Upper lobe of right lung (tissue), 1 donor: Measurements from ENCODE around the gene NOL3. TPM values are rescaled to one million over a fixed set of nuclear protein-coding genes. Genes with fewer than 3 reads are reported as not detected.
A peak's percentile ranks its signal among the peaks of the same experiment; 100 is the strongest.

ENCODE experiments used
- ATAC-seq: fragments of 200-7000 bp; cut with Tn5 transposase; one replicate; pipeline ENCODE4 v1.9.1; 2020; ENCODE audit warnings: mild to moderate bottlenecking, moderate library complexity
- DNase-seq: peaks from one replicate; pipeline ENCODE4 v3.0.0-alpha.2; 2020
- H3K27ac ChIP-seq: fragments of 200-600 bp; one replicate; pipeline ENCODE4 v1.8.0; 2022
- H3K27me3 ChIP-seq: fragments of 200-600 bp; one replicate; pipeline ENCODE4 v1.8.0; 2022; ENCODE audit warnings: mild to moderate bottlenecking
- H3K36me3 ChIP-seq: fragments of 200-600 bp; one replicate; pipeline ENCODE4 v1.8.0; 2022
- H3K4me1 ChIP-seq: fragments of 200-600 bp; one replicate; pipeline ENCODE4 v1.8.0; 2022
- H3K4me3 ChIP-seq: fragments of 200-600 bp; one replicate; pipeline ENCODE4 v1.8.0; 2022; ENCODE audit warnings: mild to moderate bottlenecking
- H3K9me3 ChIP-seq: fragments of 200-600 bp; one replicate; pipeline ENCODE4 v1.8.0; 2022
- intact Hi-C: fragments of 100-400 bp; cut with DNase I; formaldehyde crosslinking; loops from one replicate; pipeline ENCODE4 v1.11.0; 2022
- total RNA-seq: library from RNA; stranded (reverse); fragmentation: NEBNext Ultra II Directional; extraction: Animal tissue kit (Norgen Biotek cat#: 25700); gene quantifications from one replicate; pipeline ENCODE4 v1.2.1, GENCODE V29; 2021
- TF ChIP-seq, protein P1 (sequence below): fragments of 200-600 bp; IDR thresholded peaks from one replicate; pipeline ENCODE4 v1.8.0; 2022; ENCODE audit warnings: antibody characterized with exemption
- donor health status: DM: no; HTN: yes; CAD: no; lungs with severe emphysema.

The NOL3 gene
- total RNA-seq, 1 donor from 2014 or later, result 59.7 TPM

DNA sequence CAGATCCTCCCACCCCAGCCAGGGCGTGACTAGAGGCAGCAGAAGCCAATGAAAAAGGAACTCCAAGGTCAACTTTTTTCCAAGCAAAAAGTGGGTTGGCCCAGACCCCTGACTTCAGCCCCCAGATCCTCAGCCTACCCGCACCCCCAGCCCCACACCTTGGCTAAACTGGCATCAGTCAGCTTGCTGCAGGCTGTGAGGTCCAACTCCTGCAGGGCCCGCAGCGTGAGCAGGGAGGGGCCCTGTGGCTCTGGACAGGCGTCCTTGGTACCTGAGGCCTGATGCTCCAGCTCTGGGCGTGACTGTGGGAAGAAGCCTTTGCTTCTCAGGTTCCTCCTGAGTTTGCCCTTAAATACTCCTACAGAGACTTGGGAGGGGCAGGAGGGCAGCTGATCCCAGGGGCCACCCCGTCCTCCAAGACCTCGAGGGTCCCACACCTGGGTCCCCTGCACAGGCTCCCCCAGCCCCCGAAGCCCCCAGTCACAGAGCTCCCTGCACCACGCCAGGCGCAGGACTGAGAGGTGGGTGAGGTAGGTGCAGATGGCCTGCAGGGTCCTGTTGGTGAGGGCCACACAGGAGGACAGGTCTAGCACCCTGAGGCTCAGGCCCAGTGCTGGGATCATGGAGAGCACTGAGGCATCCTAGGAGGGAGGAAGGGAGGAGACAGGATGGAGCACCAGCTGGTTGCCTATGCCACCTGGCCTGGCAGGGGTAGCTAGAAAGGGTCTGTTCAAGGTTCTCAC is 38.0 kb downstream of the NOL3 start:
- Histone ChIP-seq H3K36me3 (peaks cover 4% of the 10 kb centered on the region), H3K4me3 (no peak overlapping the region), H3K9me3 (no peaks in the 10 kb centered on the region), H3K27me3 (no peaks in the 10 kb centered on the region), H3K27ac (no peak overlapping the region), H3K4me1 (peaks cover 4% of the 10 kb centered on the region)
- no peak for DNase-seq
- intact Hi-C loops, result no loop called here
- no peak for ATAC-seq
- TF ChIP-seq, protein P1, sequence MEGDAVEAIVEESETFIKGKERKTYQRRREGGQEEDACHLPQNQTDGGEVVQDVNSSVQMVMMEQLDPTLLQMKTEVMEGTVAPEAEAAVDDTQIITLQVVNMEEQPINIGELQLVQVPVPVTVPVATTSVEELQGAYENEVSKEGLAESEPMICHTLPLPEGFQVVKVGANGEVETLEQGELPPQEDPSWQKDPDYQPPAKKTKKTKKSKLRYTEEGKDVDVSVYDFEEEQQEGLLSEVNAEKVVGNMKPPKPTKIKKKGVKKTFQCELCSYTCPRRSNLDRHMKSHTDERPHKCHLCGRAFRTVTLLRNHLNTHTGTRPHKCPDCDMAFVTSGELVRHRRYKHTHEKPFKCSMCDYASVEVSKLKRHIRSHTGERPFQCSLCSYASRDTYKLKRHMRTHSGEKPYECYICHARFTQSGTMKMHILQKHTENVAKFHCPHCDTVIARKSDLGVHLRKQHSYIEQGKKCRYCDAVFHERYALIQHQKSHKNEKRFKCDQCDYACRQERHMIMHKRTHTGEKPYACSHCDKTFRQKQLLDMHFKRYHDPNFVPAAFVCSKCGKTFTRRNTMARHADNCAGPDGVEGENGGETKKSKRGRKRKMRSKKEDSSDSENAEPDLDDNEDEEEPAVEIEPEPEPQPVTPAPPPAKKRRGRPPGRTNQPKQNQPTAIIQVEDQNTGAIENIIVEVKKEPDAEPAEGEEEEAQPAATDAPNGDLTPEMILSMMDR, result no peak

DNA sequence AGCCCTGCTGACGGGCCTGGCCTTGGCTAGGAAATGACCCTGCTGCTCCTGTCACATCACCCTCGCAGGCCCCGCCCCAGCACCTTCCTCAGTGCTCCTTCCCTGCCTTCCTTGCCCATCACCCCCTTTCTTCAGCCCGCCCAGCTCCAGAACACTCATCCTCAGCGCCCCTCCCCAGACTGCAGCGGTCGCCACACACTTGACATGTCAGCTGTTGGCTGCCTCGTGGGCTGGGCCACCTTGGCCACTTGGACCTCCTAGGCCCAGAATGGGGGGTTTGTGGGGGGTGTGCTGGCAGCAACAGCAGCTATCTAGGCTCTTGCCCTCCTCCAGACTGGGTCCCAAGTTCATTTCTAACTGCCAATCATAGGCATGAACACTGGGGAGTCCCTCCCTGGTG is 39.2 kb downstream of the NOL3 start:
- DNase-seq (no peak), ATAC-seq (no peak)
- no peaks in the 10 kb centered on the region for H3K36me3 ChIP-seq
- H3K27me3 ChIP-seq, result no peaks in the 10 kb centered on the region
- TF ChIP-seq, protein P1, result no peak
- H3K27ac ChIP-seq, result no peak overlapping the region
- peaks cover 4% of the 10 kb centered on the region for H3K4me1 ChIP-seq
- H3K9me3 ChIP-seq, result no peaks in the 10 kb centered on the region
- H3K4me3 ChIP-seq, result no peak overlapping the region
- intact Hi-C loops, result no loop called here

DNA sequence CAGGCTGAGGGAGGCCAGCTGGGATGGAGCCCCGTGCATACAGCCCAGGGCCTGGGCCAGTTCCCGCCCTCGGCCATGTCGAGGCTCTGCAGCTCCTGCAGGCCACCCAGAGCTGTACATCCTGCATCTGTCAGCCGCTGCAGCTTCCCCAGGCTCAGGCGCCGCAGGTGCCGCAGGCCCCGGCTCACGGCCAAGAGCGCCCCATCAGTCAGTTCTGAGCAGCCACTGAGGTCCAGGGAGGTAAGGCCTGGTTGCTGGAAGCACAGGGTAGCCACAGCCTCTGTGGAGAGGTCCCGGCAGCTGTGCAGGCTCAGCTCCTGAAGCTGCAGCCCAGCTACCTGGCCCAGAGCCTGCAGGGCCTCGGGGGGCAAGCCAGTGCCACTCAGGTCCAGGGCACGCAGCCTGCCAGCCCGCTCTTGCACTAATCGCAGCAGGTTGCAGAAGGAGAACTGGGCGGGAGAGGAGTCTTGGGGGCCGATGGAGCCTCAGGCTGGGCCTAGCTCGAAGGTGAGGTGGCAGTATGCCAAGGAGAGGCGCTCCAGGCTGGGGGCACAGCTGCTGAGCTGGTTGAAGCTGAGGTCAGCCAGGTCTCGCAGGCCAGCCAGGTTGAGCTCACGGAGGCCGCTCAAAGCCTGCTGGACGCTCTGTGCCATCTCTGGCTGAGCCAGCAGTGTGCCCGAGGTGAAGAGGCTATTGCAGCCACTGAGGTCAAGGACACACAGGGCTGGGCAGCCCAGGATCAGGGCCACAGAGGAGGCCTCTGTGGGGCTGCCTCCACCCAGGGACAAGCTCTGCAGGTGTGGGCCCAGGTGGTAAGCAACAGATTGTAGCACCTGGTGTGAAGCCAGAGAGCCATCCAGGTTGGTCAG is 40.0 kb downstream of the NOL3 start:
- Histone ChIP-seq H3K36me3 (no peaks in the 10 kb centered on the region), H3K27ac (no peak overlapping the region), H3K9me3 (no peaks in the 10 kb centered on the region), H3K27me3 (no peaks in the 10 kb centered on the region), H3K4me1 (peaks cover 4% of the 10 kb centered on the region), H3K4me3 (no peak overlapping the region)
- DNase-seq (no peak), ATAC-seq (no peak)
- TF ChIP-seq, protein P1, result no peak
- intact Hi-C loops, result no loop called here

DNA sequence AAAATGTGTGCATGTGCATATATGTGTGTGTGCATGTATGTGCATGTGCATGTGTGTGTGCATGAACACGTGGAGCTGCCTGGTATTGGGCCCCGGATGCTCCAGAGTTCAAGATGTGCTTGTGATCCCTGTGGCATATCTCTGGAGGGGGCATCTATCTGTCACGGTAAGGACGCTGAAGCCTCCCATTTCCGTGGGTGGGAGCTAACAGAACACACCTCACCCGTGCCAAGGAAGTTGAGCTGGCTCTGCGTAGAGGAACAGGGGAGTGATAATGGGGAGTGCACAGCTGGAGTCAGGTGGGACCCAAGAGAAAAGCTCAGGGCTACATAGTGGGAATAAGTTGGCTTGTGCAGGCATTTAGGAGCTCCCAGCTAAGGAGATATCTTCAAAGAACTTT is 41.3 kb downstream of the NOL3 start:
- no peak for DNase-seq
- intact Hi-C loops, result no loop called here
- TF ChIP-seq, protein P1, result no peak
- Histone ChIP-seq H3K4me1 (peaks cover 10% of the 10 kb centered on the region), H3K27ac (no peak overlapping the region), H3K4me3 (no peak overlapping the region), H3K27me3 (no peaks in the 10 kb centered on the region), H3K36me3 (no peaks in the 10 kb centered on the region), H3K9me3 (no peaks in the 10 kb centered on the region)
- ATAC-seq, result no peak

DNA sequence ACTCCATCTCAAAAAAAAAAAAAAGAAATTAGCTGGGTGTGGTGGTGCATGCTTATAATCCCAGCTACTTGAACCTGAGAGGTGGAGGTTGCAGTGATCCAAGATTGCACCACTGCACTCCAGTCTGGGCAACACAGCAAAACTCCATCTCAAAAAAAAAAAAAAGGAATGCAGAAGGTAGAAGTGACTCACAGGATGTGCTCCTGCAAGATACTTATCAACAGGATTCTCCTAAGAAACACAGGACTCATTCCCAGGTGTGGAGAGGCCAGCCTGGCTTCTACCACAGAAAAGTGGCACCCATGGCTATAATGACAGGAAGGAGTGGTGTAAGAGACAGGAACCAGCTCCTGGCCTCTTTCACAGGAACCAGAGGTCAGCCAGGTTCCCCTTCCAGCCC is 42.4 kb downstream of the NOL3 start:
- DNase-seq (no peak), ATAC-seq (peak; percentile 6)
- no peak overlapping the region for H3K27ac ChIP-seq
- peaks cover 21% of the 10 kb centered on the region for H3K4me1 ChIP-seq
- H3K9me3 ChIP-seq, result no peaks in the 10 kb centered on the region
- intact Hi-C loops, result no loop called here
- no peaks in the 10 kb centered on the region for H3K36me3 ChIP-seq
- H3K4me3 ChIP-seq, result no peak overlapping the region
- TF ChIP-seq, protein P1, result no peak
- H3K27me3 ChIP-seq, result no peaks in the 10 kb centered on the region
